Duodenal mucosa (tissue), 2 donors: ENCODE results near the gene SLC4A7.
"Not testable (repeated sequence)": the region's sequence is repeated elsewhere in the genome, so short reads cannot be mapped to it uniquely, and the experiment has no call there.

Experiments used
- H3K27ac ChIP-seq: one replicate; pipeline ENCODE4 v1.7.0; 2013; ENCODE audit warnings: low read depth, low read length
- H3K27me3 ChIP-seq, 2 donors: one replicate each; pipeline ENCODE4 v1.7.0; 2013; ENCODE audit warnings: low read length in 2 of 2, control low read depth in 1 of 2; ENCODE audit not compliant: insufficient read depth in 2 of 2, control insufficient read depth in 1 of 2
- H3K36me3 ChIP-seq, 2 donors: one replicate each; pipeline ENCODE4 v1.7.0; 2013; ENCODE audit warnings: low read length in 2 of 2, control low read depth in 1 of 2; ENCODE audit not compliant: insufficient read depth in 2 of 2, control insufficient read depth in 1 of 2
- H3K4me1 ChIP-seq, 2 donors: one replicate each; pipeline ENCODE4 v1.7.0; 2013; ENCODE audit warnings: low read length in 2 of 2, control low read depth in 1 of 2; ENCODE audit not compliant: insufficient read depth in 2 of 2, control insufficient read depth in 1 of 2
- H3K4me3 ChIP-seq, 2 donors: one replicate each; pipeline ENCODE4 v1.7.0; 2013; ENCODE audit warnings: low read length in 2 of 2, low read depth in 1 of 2
- H3K9ac ChIP-seq, 2 donors: one replicate each; pipeline ENCODE4 v1.7.0; 2013; ENCODE audit warnings: low read length in 2 of 2, low read depth in 1 of 2
- H3K9me3 ChIP-seq, 2 donors: one replicate each; pipeline ENCODE4 v1.7.0; 2013; ENCODE audit warnings: low read length in 2 of 2, control low read depth in 1 of 2; ENCODE audit not compliant: control insufficient read depth in 1 of 2

SLC4A7 gene

DNA sequence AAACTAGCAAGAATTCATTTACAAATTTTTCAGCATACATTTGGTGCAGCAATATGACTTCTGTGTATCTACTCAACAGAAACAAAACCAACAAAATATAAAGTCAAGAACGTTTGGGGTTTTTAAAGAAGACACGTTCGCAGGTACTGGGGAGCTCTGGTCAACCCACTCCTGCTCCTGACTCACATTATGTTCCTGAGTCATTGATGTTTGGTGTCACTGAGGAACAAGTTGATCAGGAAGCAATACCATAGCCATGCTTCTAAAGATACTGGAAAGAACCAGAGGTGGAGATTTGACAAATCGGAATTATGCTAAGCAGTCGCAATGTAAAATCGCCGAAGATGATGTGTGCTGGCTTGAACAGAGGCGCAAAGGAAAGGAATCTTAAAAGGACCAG, 22.0 kb downstream of the SLC4A7 start:
- peaks cover 0 to 4% of the 10 kb centered on the region in 2 donors for H3K36me3 ChIP-seq
- no peaks in the 10 kb centered on the region for H3K27me3 ChIP-seq
- H3K4me3 ChIP-seq: no peak overlapping the region
- H3K27ac ChIP-seq: no peak overlapping the region
- H3K4me1 ChIP-seq: no peaks in the 10 kb centered on the region
- H3K9ac ChIP-seq: no peak overlapping the region
- no peaks in the 10 kb centered on the region for H3K9me3 ChIP-seq

DNA sequence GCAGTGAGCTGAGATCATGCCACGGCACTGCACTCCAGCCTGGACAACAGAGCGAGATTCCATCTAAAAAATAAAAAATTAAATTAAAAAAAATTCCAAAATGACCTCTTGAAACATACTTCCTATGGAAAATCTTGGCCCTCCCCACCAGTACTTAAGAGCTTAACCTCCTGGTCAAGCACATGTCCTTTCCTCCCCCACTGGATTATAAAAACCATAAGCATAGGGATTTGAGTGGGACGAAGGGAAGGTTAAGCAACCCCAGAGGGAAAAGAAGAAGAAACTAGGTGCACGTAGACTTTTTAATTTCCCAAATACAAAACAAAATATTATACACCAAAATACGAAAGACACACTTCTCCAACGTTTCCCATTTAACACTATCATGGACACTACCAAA, 25.3 kb downstream of the SLC4A7 start:
- H3K9me3 ChIP-seq: no peaks in the 10 kb centered on the region
- no peaks in the 10 kb centered on the region for H3K27me3 ChIP-seq
- H3K9ac ChIP-seq: no peak overlapping the region
- H3K4me3 ChIP-seq: no peak overlapping the region
- peaks cover 4% of the 10 kb centered on the region in 2 donors for H3K36me3 ChIP-seq
- peaks cover 0 to 5% of the 10 kb centered on the region in 2 donors for H3K4me1 ChIP-seq
- H3K27ac ChIP-seq: no peak overlapping the region

- no peak overlapping the region for H3K4me3 ChIP-seq
These were observed 27.6 kb downstream of the SLC4A7 start for GRCh38 chr3:27456554-27456953.

DNA sequence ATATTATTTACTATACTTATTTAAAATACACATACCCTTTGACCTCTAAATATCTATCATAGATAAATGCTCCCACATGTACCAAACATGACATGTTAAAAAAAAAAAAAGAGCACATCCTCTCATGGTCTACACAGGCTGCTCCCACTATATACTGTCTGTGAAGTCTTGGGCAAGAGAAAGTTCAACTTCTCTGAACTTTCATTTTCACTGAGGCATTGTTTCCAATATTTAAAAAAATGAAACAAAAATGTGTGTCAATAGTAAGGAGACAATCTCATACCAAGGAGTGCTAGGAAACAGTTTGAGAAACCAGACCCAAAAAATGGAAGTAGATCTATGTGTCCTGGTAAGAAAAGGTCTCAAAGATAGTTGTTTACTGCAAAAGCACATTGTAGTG, 29.3 kb downstream of the SLC4A7 start:
- Histone ChIP-seq H3K4me3 (no peak overlapping the region), H3K36me3 (peaks cover 0 to 4% of the 10 kb centered on the region in 2 donors), H3K9me3 (no peaks in the 10 kb centered on the region), H3K27ac (no peak overlapping the region), H3K27me3 (no peaks in the 10 kb centered on the region), H3K9ac (no peak overlapping the region), H3K4me1 (peaks cover 0 to 5% of the 10 kb centered on the region in 2 donors)

More at GRCh38 chr3:27456554-27456953, 27.6 kb downstream of the SLC4A7 start:
- peaks cover 4% of the 10 kb centered on the region in 2 donors for H3K36me3 ChIP-seq
- H3K9ac ChIP-seq: no peak overlapping the region
- no peaks in the 10 kb centered on the region for H3K27me3 ChIP-seq
- H3K4me1 ChIP-seq: peaks cover 0 to 5% of the 10 kb centered on the region in 2 donors
- no peaks in the 10 kb centered on the region for H3K9me3 ChIP-seq
- no peak overlapping the region for H3K27ac ChIP-seq

GRCh38 chr3:27454461-27454860, 29.7 kb downstream of the SLC4A7 start:
- H3K27me3 ChIP-seq: no peaks in the 10 kb centered on the region
- no peak overlapping the region for H3K4me3 ChIP-seq
- no peak overlapping the region for H3K27ac ChIP-seq
- peaks cover 0 to 4% of the 10 kb centered on the region in 2 donors for H3K36me3 ChIP-seq
- peaks cover 0 to 5% of the 10 kb centered on the region in 2 donors for H3K4me1 ChIP-seq
- no peak overlapping the region for H3K9ac ChIP-seq
- H3K9me3 ChIP-seq: no peaks in the 10 kb centered on the region

DNA sequence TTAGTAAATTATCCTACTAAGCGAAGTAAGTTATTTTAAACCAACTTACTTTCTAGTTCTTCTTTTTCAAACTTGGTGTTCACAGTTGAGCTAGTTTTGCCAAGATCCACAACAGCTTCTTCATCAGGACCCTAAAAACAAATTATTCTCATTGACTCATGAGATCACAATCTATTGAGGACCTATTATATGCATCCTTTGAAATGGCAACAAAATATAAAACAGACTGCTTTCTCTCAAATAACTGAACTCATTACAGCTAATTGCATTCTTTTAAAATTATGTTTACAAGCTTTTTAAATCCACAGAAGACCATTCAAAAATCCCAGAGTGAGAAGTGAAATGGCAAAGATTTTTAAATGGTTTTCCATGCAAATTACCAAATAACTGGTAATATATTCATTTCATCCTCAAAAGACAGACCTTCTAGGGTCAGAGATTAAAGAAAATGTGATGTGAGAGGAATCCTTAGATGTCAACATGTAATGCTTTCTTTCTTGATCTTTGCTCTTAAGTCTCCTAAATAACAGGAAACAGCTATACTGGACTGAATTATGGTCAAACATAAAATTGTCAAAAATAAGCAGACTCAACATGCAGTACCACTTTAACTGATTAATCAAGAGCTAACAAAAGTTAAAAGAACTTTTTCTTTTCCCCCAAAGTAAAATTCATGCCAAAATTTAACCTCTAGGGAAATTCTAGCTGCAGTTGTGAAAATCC, 31.7 kb downstream of the SLC4A7 start:
- Histone ChIP-seq H3K4me1 (peaks cover 0 to 5% of the 10 kb centered on the region in 2 donors), H3K9me3 (no peaks in the 10 kb centered on the region), H3K27me3 (no peaks in the 10 kb centered on the region), H3K27ac (no peak overlapping the region), H3K9ac (no peak overlapping the region), H3K36me3 (peaks cover 4% of the 10 kb centered on the region in 2 donors), H3K4me3 (no peak overlapping the region)

GRCh38 chr3:27451842-27452241, 32.3 kb downstream of the SLC4A7 start:
- Histone ChIP-seq H3K4me3 (no peak overlapping the region), H3K36me3 (peaks cover 3 to 9% of the 10 kb centered on the region in 2 donors), H3K27me3 (no peaks in the 10 kb centered on the region), H3K4me1 (peaks cover 0 to 5% of the 10 kb centered on the region in 2 donors), H3K9ac (no peak overlapping the region), H3K27ac (no peak overlapping the region), H3K9me3 (no peaks in the 10 kb centered on the region)

DNA sequence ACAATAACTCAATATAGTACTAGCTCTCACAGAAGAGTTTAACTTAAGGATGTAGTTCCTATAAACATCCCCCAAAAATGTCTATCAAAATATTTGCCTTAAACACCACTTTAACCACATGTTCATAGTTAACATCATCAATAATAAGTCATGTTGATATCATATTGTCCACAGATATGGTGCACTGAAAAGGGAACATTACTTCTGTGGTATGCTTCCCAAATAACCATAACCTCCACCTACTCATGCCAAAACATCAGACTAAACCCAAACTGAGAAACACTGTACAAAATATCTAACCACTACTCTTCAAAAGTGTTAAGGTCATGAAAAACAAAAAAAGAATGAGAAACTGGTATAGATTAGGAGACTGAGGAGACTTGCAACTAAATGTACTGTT, 32.9 kb downstream of the SLC4A7 start:
- Histone ChIP-seq H3K4me1 (peaks cover 0 to 5% of the 10 kb centered on the region in 2 donors), H3K9me3 (no peaks in the 10 kb centered on the region), H3K27me3 (no peaks in the 10 kb centered on the region), H3K9ac (no peak overlapping the region), H3K27ac (no peak overlapping the region), H3K36me3 (peaks cover 0 to 9% of the 10 kb centered on the region in 2 donors), H3K4me3 (no peak overlapping the region)

- Histone ChIP-seq H3K9ac (no peak overlapping the region), H3K36me3 (peaks cover 4 to 15% of the 10 kb centered on the region in 2 donors), H3K9me3 (no peaks in the 10 kb centered on the region), H3K27me3 (no peaks in the 10 kb centered on the region), H3K4me1 (no peaks in the 10 kb centered on the region), H3K4me3 (no peak overlapping the region), H3K27ac (no peak overlapping the region)
These were observed 34.5 kb downstream of the SLC4A7 start for GRCh38 chr3:27449530-27450150.

DNA sequence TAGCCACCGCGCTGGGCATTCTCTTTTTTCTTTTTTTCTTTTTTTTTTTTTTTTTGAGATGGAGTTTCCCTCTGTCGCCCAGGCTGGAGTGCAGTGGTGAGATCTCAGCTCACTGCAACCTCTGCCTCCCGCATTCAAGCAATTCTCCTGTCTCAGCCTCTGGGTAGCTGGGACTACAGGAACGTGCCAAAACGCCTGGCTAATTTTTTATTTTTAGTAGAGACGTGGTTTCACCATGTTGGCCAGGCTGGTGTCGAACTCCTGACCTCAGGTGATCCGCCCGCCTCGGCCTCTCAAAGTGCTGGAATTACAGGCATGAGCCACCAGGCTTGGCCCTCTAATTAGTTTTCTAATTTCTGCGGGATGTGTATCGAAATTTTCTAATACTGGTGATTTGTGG, 41.2 kb downstream of the SLC4A7 start:
- not testable (repeated sequence) for H3K9me3 ChIP-seq, H3K27ac ChIP-seq, H3K4me3 ChIP-seq, H3K4me1 ChIP-seq, H3K27me3 ChIP-seq, H3K9ac ChIP-seq
- peaks cover 18 to 46% of the 10 kb centered on the region in 2 donors for H3K36me3 ChIP-seq
